HG03108 (cell line): Measurements from ENCODE around the gene PADI2.

Source experiments
- ATAC-seq: cut with Tn5 transposase; IDR thresholded peaks from one replicate; pipeline ENCODE4 v1.9.1; 2021; ENCODE audit warnings: moderate library complexity; ENCODE audit not compliant: unreplicated experiment

Gene PADI2

DNA sequence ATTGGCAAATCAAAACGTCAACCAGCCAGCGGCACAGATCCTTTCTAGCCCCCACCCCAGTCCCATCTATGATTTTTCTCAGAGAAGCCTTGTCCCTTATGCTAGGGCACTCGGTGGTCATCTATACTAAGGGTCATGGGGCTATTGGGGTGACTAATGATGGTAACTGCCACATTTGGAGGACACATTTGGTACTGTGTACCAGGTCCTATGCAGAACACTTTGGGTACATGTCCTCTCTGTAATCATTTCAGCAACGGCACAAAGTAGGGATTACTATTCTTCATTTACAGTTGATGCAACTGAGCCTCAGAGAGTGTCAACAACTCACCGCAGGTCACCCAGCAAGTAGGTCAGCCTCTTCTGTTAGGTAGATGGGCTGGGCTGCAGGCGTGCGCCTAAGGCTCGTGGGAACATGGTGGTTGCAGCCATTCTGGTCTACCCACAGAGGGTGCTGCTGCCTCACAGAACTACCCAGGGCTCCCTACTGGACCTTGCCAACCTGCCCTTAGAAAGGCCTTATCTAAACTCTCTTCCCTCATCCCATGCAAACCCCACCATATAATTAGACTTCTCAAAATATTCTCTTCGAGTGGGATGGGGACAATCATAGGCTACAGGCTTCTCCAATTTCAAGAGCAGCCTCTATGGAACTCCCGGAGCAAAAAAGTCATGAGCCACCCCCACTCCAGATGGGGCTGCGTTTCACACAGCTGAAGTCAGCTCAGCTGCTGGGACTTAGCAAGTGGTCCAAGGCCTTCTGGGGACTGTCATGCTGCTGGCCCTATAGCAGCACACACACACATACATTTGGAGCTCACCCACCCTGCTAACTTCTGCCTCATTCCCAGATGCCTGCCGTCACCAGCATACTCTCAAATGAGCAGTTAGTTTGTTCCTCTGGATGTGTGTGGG is 59.6 kb downstream of the PADI2 start:
- ATAC-seq, result no peak

DNA sequence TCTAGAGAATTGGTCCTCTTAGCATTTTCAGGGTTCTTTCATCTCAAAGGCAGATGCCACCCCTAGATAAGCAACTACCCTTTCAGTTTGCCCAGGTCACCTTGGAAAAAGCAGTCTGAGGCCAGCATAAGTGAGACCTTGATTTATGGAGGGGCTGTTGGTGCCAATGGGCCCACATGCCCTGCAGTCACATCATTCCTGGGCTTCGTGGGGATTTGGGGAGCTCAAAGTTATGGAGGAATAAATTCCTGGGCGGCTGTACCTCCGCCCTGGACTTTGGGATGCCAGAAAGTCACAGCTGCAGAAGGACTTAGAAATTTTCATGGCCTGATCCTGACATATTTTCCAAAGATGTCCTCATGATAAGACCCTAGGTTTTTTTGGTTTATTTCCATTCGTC is 62.7 kb downstream of the PADI2 start:
- no peak for ATAC-seq

DNA sequence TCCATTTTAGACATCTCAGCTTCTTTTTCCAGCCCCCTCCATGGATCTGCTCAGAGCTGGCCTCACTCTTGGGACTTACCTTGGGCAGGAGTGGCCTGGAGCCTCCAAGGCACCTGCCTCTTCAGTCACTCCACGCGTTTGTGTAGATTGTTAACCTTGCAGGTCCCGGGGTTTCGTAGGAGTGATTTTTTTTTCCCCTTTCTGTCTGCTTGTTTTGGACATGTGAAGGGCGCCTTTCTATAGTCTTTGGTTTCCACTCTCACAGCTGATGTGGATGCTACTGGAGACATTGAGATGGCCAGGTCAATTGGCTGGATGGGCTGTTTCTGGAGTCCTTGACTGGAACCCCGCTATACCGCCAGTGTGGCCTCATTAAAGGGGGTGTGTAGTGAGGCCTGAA is 63.5 kb downstream of the PADI2 start:
- ATAC-seq, result no peak

DNA sequence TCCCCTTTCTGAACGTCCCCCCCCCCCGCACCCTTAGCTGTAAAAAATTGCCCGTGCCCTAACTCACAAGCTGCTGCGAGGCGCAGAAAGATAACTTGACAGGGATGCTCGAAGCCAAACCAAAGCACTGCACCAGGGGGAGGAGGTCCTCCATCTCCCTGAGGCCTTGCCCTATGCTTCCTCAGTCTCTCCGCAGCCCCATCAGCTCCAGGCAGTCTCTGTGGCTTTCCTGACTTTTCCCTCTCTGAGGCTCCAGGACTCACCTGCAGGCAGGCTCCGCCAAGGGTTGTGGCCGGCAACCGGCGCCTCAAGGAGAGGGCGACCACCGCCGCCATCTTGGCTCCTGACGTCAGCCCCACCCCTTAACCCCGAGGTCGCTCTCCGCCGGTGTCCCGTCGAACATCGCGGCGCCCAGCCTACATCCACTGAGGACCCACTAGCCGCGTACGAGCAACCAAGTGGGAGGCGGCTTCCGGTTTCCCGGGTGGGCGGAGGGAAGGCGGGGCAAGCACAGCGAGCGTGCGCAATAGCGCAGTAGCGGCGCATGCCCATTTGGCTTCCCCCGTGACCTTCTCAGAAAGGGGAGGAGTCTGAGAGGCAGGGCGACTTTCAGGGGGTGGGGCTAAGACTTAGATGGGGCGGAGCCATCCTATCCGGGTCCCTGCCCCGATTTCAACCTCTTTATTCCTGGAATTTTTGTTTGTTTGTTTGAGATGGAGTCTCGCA is 65.4 kb downstream of the PADI2 start, which contains the start of gene SDHB:
TSS of gene SDHB (minus strand) at position 348 of the 726 bp plus-strand sequence. CDS start at position 335, 13 bp downstream.
- peak; percentile 98 for ATAC-seq

DNA sequence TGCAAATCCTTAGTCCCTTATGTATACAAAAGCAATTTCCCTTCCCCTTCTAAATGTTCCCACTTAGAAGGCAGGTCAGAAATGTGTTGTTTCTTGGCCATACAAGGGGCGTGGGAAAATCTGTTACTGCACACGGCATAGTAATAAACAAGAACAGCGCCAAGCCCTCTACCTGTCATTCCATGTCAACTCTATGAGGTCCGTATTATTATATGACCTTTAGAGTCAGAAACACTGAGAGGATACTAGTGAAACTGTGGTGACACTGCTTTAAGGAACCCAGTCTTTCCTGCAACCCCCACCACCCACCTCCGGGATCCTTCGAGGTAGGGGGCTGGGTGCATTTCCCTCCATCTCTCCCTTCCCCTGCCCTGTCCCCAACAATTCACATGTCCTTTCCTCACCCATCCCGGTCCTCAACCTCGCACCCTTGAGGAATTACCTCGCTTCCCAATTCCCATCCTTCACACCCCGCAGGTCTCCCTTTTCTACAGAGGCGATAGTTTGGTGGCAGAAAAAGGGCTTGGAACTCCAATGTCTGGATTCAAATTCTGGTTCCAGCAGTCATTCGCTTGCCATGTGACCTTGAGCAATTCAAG is 66.1 kb downstream of the PADI2 start:
- ATAC-seq, result no peak

DNA sequence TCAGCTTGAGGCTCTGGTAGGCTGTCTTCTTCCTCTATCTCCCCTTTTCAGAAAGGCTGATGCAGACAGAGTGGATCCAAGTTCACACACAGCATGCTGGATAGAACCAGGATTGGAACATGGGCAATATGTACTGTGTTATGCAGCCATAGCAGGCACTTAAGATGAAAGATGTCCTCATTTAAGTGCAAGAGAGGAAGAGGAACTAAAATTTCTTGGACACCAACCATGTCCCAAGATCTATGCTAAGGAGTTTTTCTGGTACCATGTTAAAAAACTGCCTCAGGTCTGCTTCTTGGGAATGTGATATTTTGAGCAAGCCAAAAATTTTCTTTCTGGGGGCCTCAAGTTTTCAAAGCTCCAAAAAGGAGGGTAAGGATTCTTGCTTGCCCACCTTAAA is 66.6 kb downstream of the PADI2 start:
- no peak for ATAC-seq

DNA sequence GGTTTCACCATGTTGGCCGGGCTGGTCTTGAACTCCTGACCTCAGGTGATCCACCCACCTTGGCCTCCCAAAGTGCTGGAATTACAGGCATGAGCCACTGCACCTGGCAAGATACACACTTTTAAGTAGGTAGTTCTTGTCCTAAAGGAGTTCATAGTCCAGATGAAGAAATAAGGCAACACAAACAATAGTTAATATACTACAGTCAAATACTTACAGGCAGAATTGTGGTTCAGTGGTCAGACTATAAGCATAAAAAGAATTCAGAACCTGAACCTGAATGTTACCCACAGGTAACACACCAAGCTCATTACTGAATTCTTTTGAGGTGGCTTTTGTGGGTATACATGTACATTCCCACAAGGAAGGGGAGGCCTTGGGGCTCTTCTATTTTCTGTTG is 67.2 kb downstream of the PADI2 start:
- ATAC-seq, result no peak

DNA sequence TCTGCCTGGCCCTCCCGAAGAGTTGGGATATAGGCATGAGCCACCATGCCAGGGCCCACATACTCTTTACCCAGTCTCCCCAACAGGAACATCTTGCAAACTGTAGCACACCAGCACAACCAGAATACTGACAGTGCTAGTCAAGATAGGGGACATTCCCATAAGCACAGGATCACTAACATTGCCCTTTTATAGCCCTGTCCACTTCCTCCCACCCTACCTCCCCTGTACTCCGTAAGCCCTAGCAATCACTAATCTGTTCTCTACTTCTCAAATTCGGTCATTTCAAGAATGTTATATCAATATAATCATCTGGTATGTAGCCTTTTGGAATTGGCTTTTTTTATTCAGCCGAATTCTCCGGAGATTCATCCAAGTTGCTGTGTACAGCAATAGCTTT is 71.3 kb downstream of the PADI2 start:
- ATAC-seq, result no peak

DNA sequence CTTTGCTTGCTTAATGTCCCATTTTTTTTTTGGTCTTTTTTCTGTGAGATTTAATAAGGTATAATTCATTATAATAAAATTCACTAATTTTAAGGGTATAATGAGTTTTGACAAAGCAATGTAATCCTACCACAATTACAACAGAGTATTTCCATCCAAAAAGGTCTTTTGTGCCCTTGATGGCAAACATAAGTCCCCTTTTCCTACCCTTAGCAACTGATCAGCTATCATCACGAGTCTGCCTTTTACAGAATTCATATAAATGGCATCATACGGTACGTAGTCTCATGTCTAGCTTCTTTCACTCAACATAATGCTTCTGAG is 73.0 kb downstream of the PADI2 start:
- no peak for ATAC-seq

DNA sequence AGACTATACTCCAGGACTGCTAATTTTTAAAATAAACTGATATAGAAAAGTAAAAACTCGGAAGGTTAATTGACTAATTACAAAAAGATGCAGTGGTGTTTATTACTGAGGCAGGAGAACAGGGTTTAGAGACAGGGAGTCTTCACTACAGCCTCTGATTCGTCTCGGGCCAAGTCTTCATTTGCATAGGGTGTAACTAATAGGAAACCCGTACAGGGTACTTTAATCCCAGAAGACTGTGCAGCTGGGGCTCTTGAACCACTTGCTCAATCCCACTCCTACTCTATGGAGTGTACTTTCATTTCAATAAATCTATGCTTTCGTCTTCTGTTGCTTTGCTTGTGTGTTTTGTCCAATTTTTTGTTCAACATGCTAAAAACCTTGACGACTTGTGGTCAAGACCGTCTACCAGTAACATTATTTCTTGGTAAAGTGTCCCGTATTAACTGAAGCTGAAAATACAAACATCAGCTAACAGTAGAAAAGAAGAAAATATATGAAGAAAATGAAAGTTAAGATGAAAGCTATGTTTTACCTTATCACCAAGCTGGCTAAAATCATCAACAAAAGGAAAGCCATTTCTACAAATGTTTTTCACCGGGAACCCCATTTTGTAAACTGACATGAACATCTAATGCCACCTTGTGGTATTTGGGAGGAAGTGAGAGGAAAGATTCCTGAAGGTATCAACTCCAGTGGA is 73.5 kb downstream of the PADI2 start:
- ATAC-seq, result no peak

DNA sequence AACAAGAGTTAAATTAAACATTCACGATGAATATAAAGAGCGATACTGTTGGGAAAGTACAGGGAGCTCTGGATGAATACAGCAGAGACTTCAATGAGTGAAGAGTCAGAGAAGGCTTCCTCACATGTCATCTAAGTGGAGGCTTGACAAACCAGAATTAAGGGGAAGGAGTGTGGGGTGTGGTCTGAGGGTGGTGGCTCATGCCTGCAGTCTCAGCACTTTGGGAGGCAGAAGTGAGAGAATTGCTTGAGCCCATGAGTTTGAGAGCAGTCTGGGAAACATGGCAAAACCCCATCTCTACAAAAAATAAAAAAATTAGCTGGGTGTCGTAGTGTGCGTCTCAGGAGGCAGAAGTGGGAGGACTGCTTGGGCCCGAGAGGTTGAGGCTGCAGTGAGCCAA is 74.1 kb downstream of the PADI2 start:
- no peak for ATAC-seq

DNA sequence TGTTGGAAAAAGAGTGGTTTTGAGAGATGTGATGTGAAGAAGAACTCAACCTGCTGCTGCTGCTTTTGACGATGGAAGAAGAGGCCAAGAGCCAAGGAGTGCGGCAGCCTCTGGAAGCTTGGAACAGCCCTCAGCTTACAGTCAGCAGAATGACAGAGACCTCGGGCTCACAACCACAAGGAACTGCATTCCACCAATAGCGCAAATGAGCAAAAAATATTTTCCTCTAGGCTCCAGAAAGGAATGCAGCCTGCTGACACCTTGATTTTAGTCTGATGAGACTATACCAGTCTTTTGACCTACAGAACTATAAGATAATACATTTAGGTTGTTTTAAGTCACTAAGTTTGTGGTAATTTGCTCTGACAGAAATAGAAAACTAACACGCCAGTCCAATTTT is 75.6 kb downstream of the PADI2 start:
- no peak for ATAC-seq

DNA sequence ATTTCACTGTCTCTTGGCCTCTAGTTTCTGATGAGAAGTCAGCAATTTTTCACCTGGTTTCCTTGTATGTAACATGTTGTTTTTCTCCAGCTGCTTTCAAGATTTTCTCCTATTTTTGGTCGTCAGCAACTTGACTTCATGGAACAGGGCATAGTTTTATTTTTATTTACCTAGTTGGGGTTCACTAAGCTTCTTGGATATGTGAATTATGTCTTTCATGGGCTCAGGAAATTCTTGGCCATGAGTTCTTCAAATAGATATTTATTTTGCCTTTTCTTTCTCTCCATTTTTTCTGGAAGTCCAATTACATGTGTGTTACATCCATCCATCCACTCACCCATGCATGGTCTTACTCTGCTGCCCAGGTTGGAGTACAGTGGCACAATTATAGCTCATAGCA is 79.1 kb downstream of the PADI2 start:
- ATAC-seq, result no peak

DNA sequence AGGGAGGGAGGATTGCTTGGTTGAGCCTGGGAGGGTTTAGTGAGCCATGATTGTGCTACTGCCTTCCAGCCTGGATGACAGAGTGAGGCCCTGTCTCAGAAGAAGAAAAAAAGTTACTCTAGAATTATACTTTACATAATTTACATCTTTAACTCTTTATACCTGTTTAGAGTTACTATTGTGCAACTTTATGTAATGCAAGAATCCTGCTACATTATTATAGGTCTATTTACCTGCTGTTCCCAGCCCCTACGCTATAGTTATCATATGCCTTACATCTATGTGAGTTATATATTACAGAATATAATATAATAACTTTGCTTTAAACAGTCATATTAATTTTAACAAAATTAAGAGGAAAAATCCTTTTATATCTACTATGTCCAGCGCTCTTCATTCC is 79.7 kb downstream of the PADI2 start:
- no peak for ATAC-seq

DNA sequence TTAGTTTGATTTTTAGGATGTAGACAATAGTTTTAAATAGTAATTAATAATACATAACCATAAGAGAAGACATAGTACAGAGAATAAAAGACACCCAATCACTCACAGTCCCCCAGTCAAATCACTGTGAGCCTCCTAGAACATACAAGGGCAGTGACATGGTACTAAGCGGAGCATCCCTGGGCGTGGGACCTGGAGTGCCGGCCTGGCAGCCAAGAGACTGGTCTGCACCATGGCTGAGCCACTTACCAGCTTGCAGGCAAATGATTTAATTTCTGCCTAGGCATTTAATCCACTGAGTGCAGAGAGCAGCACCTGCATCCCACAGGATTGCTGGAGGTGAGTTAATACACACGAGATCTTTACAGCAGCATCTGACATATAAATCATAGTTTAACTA is 85.8 kb downstream of the PADI2 start:
- no peak for ATAC-seq

DNA sequence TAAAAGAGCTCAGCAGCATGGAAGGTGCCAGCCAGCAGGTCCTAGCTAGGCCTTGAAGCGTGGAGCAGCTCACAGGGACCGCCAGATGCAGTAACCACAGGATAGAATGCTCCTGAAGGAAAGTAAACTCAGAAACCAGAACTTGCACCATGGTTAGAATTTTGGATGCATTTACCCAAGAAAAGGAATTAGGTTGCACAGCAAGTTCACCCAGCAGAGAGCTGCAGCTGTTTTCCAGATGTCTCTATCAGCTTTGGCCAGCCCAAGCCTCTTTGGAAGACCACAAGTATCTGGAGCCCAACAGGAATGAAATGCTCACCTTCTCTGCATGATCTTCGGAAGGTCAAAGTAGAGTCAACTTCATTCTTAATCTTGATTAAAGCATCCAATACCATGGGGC is 86.5 kb downstream of the PADI2 start:
- no peak for ATAC-seq

DNA sequence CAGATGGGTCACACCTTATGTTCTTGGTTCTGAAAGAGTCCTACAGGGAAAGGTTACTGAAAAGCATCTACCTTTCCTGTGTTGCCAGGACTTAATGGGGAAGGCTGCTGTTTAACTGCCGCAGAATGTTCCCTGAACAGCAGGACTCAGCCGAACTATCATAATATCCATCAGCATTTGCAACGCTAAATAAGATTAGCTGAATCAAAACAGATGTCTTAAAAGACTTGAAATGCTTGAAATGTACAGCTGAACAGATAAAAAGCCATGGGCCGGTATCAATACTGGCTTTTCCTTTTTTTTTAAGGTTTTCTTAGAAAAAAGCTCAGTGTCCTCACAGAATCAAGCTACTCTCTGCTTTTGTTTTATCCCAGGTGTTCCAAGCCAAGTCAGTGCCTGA is 87.8 kb downstream of the PADI2 start:
- no peak for ATAC-seq

DNA sequence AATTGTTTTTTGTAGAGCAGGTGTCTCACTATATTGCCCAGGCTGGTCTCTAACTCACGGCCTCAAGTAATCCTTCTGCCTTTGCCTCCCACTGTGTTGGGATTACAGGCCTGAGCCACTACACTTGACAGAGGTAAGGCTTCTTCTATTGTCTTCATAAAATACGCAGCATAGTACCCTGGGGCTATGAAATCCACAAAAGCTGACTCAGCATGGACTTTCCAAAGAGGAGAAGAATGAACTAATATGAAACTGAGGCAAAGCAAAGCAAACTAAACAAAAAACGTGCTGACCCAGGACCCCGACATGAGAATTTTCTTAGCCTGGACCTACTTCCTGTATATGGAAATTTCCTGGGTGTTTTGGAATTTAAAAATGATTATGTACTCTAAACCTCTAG is 89.0 kb downstream of the PADI2 start:
- ATAC-seq, result no peak

DNA sequence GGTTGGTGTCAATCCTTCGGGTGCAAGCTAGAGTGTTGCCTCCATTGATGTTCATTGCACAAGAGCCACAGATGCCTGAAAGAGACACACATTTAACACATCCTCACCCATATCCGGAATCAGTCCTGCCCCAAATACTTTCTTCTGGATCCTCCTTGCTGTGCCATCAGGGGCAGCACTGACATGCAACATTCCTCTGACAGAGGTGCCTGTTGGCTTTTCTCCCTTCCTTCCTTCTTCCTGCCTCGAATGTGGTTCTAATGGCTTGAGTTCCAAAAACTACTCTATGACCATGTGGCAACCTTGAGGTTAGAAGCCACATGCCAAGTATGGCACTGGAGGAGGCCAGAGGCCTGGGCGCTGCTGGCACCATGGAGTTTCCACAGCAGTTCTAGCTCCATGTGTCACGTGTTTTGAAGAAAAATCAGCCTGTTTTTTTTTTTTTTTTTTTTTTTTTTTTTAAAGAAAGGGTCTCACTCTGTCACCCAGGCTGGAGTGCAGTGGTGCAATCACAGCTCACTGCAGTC is 90.5 kb downstream of the PADI2 start:
- ATAC-seq, result no peak

DNA sequence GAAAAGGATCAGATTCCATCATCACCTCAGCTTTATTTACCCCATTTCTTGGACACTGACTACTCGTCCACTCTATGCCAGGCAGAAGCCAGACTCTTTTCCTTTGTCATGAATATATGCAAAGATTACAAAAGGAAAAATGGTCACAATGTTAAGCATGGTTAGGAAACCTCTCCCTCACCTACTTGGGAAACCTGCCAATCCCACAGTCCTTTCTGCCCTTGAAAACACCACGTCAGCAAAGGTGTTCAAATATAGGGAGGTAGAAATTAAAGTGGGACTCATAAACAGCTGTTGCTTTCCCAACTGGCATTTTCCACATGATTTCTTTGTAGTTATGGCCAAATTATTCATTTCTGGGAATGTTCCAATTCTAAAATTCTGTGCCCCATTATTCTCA is 91.4 kb downstream of the PADI2 start:
- ATAC-seq, result no peak

DNA sequence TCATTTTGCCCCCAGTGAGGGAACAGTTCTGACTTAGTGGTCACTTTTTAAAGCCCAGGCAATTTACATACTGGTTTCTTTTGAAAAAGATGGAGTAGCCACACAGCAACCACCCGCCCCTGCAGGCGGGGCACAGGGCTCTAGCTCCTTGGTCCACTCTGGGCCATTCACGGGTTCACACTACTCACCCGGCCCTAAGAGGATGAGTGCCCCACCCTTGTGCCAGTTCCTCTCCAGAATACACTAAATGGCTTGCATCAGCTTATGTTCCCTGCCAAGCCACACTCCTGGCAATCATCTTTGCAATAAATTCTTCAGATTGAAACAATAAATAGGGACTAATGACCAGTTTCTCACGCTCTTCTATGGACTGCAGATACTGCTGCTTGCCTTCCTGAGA is 91.8 kb downstream of the PADI2 start:
- no peak for ATAC-seq
